H9 (cell line): Measurements from ENCODE around the gene GFPT2. TPM values are rescaled to one million over a fixed set of nuclear protein-coding genes. Genes with fewer than 3 reads are reported as not detected.

Experiments used
- DNase-seq: peaks from one replicate; pipeline ENCODE4 v3.0.0-alpha.2; 2017
- H2AFZ ChIP-seq: one replicate; pipeline ENCODE4 v1.6.1; 2013; ENCODE audit warnings: mild to moderate bottlenecking, low read length, control low read depth, moderate library complexity
- H2AK5ac ChIP-seq: 2 replicates; pipeline ENCODE4 v1.6.1; 2013; ENCODE audit warnings: low read length, control low read depth, mixed read lengths; ENCODE audit not compliant: insufficient read length
- H2BK120ac ChIP-seq: one replicate; pipeline ENCODE4 v1.6.1; 2013; ENCODE audit warnings: low read depth, mild to moderate bottlenecking, low read length, control low read depth, inconsistent platforms; ENCODE audit not compliant: poor library complexity, severe bottlenecking
- H2BK12ac ChIP-seq: 2 replicates; pipeline ENCODE4 v1.6.1; 2013; ENCODE audit warnings: low read length, control low read depth, mixed read lengths, low read depth; ENCODE audit not compliant: insufficient read length
- H2BK15ac ChIP-seq: 2 replicates; pipeline ENCODE4 v1.6.1; 2013; ENCODE audit warnings: low read depth, low read length, control low read depth
- H2BK20ac ChIP-seq: one replicate; pipeline ENCODE4 v1.6.1; 2013; ENCODE audit warnings: low read depth, mild to moderate bottlenecking, low read length, control low read depth, inconsistent platforms; ENCODE audit not compliant: poor library complexity, severe bottlenecking
- H2BK5ac ChIP-seq: 2 replicates; pipeline ENCODE4 v1.6.1; 2013; ENCODE audit warnings: low read length, control low read depth, mixed read lengths; ENCODE audit not compliant: insufficient read length
- H3K14ac ChIP-seq: 2 replicates; pipeline ENCODE4 v1.6.1; 2013; ENCODE audit warnings: low read length, control low read depth; ENCODE audit not compliant: insufficient read depth
- H3K18ac ChIP-seq: 2 replicates; pipeline ENCODE4 v1.6.1; 2013; ENCODE audit warnings: low read depth, mild to moderate bottlenecking, mixed read lengths, low read length, control low read depth; ENCODE audit not compliant: insufficient read length
- H3K23ac ChIP-seq: 2 replicates; pipeline ENCODE4 v1.6.1; 2013; ENCODE audit warnings: low read length, control low read depth, mixed read lengths, low read depth; ENCODE audit not compliant: insufficient read length
- H3K23me2 ChIP-seq: 2 replicates; pipeline ENCODE4 v1.6.1; 2013; ENCODE audit warnings: low read depth, mild to moderate bottlenecking, mixed read lengths, low read length, control low read depth; ENCODE audit not compliant: insufficient read length, poor library complexity, severe bottlenecking
- H3K27ac ChIP-seq: 2 replicates; pipeline ENCODE4 v1.5.1; 2013; ENCODE audit warnings: low read length, control low read depth, mixed read lengths, low read depth; ENCODE audit not compliant: insufficient read length
- H3K27me3 ChIP-seq: 2 replicates; pipeline ENCODE4 v1.6.1; 2013; ENCODE audit warnings: low read length, control low read depth, inconsistent platforms; ENCODE audit not compliant: insufficient read depth
- H3K4ac ChIP-seq: 2 replicates; pipeline ENCODE4 v1.6.1; 2013; ENCODE audit warnings: low read depth, mild to moderate bottlenecking, control low read depth, inconsistent platforms, low read length, moderate library complexity
- H3K4me1 ChIP-seq: 2 replicates; pipeline ENCODE4 v1.6.1; 2013; ENCODE audit warnings: low read length, control low read depth, inconsistent platforms; ENCODE audit not compliant: insufficient read depth
- H3K4me2 ChIP-seq: 2 replicates; pipeline ENCODE4 v1.6.1; 2013; ENCODE audit warnings: low read length, control low read depth, mixed read lengths; ENCODE audit not compliant: insufficient read length, insufficient read depth
- H3K56ac ChIP-seq: 2 replicates; pipeline ENCODE4 v1.6.1; 2013; ENCODE audit warnings: low read depth, mild to moderate bottlenecking, mixed read lengths, low read length, control low read depth; ENCODE audit not compliant: insufficient read length
- H3K79me1 ChIP-seq: 2 replicates; pipeline ENCODE4 v1.6.1; 2013; ENCODE audit warnings: low read depth, mild to moderate bottlenecking, moderate library complexity, low read length, control low read depth, inconsistent platforms; ENCODE audit not compliant: insufficient read depth, poor library complexity, severe bottlenecking
- H3K79me2 ChIP-seq: 2 replicates; pipeline ENCODE4 v1.6.1; 2013; ENCODE audit warnings: low read length, control low read depth, inconsistent platforms; ENCODE audit not compliant: insufficient read depth
- H3K9ac ChIP-seq: 2 replicates; pipeline ENCODE4 v1.6.1; 2013; ENCODE audit warnings: low read length, control low read depth, mixed read lengths; ENCODE audit not compliant: insufficient read length; ENCODE audit errors: extremely low read depth
- H3K9me3 ChIP-seq: one replicate; pipeline ENCODE4 v1.6.1; 2013; ENCODE audit warnings: low read depth, low read length, inconsistent platforms; ENCODE audit not compliant: control insufficient read depth
- H3T11ph ChIP-seq: one replicate; pipeline ENCODE4 v1.6.1; 2013; ENCODE audit warnings: mild to moderate bottlenecking, low read length, control low read depth, inconsistent platforms
- H4K20me1 ChIP-seq: one replicate; pipeline ENCODE4 v1.6.1; 2013; ENCODE audit not compliant: control insufficient read depth, insufficient read length, insufficient read depth
- H4K5ac ChIP-seq: 2 replicates; pipeline ENCODE4 v1.6.1; 2013; ENCODE audit warnings: low read depth, mild to moderate bottlenecking, mixed read lengths, low read length, control low read depth; ENCODE audit not compliant: insufficient read length
- H4K8ac ChIP-seq: replicated peaks from 2 replicates; pipeline ENCODE4 v1.6.1; 2013; ENCODE audit warnings: low read length, control low read depth, mixed read lengths, low read depth; ENCODE audit not compliant: insufficient read length
- H4K91ac ChIP-seq: 2 replicates; pipeline ENCODE4 v1.6.1; 2013; ENCODE audit warnings: low read depth, mild to moderate bottlenecking, moderate library complexity, mixed read lengths, low read length, control low read depth; ENCODE audit not compliant: insufficient read length
- H3K27ac Mint-ChIP-seq, 3 experiments: 2 replicates in 2 of 3; 3 replicates in 1 of 3; pipeline ENCODE4 v1.8.0; 2020 to 2021; ENCODE audit warnings: mixed read lengths in 3 of 3, mild to moderate bottlenecking in 1 of 3, moderate library complexity in 1 of 3
- H3K27me3 Mint-ChIP-seq: 2 replicates; pipeline ENCODE4 v1.8.0; 2021; ENCODE audit warnings: low read depth, mild to moderate bottlenecking, moderate library complexity, mixed read lengths
- H3K36me3 Mint-ChIP-seq, 3 experiments: 2 replicates in 2 of 3; 3 replicates in 1 of 3; pipeline ENCODE4 v1.8.0; 2020 to 2021; ENCODE audit warnings: low read depth in 3 of 3, mixed read lengths in 3 of 3; ENCODE audit not compliant: insufficient read depth in 1 of 3
- H3K4me1 Mint-ChIP-seq, 2 experiments: 2 replicates each; pipeline ENCODE4 v1.8.0; 2020; ENCODE audit warnings: mixed read lengths in 2 of 2
- H3K4me3 Mint-ChIP-seq, 2 experiments: 2 replicates in 1 of 2; 3 replicates in 1 of 2; pipeline ENCODE4 v1.8.0; 2020 to 2021; ENCODE audit warnings: mild to moderate bottlenecking in 2 of 2, mixed read lengths in 2 of 2, moderate library complexity in 1 of 2
- H3K9me3 Mint-ChIP-seq, 2 experiments: 2 replicates in 1 of 2; 3 replicates in 1 of 2; pipeline ENCODE4 v1.8.0; 2020; ENCODE audit warnings: mild to moderate bottlenecking in 2 of 2, mixed read lengths in 2 of 2, moderate library complexity in 1 of 2
- WGBS: extraction: QIAGEN DNeasy Blood & Tissue Kit; methylation state at CpG from one replicate; pipeline ENCODE4 v1.1.7; 2013; ENCODE audit warnings: missing lambda C conversion rate, low lambda C conversion rate, mixed read lengths; ENCODE audit not compliant: insufficient read length; ENCODE audit errors: extremely low coverage; 5-methylcytosine and 5-hydroxymethylcytosine counted together
- total RNA-seq: library from RNA; stranded (reverse); gene quantifications from 2 replicates; pipeline ENCODE4 v1.2.1, GENCODE V29; 2021
- TF ChIP-seq, protein P1 (sequence below): fragments of 200-600 bp; sonication (generic); conservative IDR thresholded peaks from 3 replicates; pipeline ENCODE4 v1.8.0; 2021; ENCODE audit warnings: antibody characterized with exemption, mild to moderate bottlenecking

Gene GFPT2
- total RNA-seq, 1 experiment from 2014 or later: 89.8 TPM

DNA sequence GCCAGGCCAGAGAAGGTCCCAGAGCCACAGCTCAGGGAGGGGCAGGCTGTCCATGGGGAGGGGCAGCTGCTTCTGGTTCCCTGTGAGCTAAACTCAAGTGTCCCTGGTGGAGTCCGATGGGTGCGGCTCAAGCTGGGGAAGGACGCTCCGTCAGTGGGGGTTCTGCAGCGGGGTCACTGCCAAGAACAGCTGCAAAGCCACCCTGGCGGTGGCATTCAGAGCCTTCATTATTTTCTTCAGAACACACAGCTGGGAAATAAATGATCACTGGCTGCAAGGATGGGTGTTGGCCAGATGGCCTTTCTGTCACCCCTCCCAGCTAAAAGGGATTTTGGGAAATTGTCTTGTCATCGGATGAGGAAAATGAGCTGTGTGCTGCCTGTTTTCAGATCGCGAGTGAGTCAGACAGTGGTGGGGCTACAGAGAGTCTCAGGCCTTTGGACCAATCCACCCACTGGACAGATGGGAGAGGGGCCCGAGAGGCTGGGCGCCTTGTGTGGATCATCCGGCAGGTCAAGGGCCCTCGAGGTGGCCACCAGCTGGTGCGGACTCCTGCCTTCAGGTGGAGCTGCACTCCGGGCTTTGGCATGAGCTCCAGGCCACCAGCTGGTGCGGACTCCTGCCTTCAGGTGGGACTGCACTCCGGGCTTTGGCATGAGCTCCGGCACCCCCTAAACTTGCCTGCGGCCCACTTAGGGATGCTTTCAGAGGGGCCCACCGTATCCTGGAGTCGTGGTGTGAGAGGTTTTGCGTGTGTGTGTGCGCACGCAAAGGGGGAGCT is 17.9 kb upstream of the GFPT2 start:
- H3K14ac ChIP-seq: no peak overlapping the region
- no peaks in the 10 kb centered on the region for H3K4me1 ChIP-seq
- no peak overlapping the region for H3T11ph ChIP-seq
- no peak overlapping the region for H3K4me2 ChIP-seq
- H3K9ac ChIP-seq: no peak overlapping the region
- no peak overlapping the region for H3K18ac ChIP-seq
- H3K27me3 Mint-ChIP-seq: no peaks in the 10 kb centered on the region
- H3K9me3 ChIP-seq: no peaks in the 10 kb centered on the region
- peak; percentile 56 for DNase-seq
- H3K36me3 Mint-ChIP-seq: no peaks in the 10 kb centered on the region
- no peak overlapping the region for H2BK5ac ChIP-seq
- WGBS: no CpG with 5 or more reads among the region's 24 CpGs
- no peak overlapping the region for H4K91ac ChIP-seq
- H3K4me3 Mint-ChIP-seq: no peak overlapping the region
- no peaks in the 10 kb centered on the region for H3K79me2 ChIP-seq
- H3K23me2 ChIP-seq: no peaks in the 10 kb centered on the region
- H3K56ac ChIP-seq: no peak overlapping the region
- TF ChIP-seq, protein P1, sequence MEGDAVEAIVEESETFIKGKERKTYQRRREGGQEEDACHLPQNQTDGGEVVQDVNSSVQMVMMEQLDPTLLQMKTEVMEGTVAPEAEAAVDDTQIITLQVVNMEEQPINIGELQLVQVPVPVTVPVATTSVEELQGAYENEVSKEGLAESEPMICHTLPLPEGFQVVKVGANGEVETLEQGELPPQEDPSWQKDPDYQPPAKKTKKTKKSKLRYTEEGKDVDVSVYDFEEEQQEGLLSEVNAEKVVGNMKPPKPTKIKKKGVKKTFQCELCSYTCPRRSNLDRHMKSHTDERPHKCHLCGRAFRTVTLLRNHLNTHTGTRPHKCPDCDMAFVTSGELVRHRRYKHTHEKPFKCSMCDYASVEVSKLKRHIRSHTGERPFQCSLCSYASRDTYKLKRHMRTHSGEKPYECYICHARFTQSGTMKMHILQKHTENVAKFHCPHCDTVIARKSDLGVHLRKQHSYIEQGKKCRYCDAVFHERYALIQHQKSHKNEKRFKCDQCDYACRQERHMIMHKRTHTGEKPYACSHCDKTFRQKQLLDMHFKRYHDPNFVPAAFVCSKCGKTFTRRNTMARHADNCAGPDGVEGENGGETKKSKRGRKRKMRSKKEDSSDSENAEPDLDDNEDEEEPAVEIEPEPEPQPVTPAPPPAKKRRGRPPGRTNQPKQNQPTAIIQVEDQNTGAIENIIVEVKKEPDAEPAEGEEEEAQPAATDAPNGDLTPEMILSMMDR: no peak
- H2BK15ac ChIP-seq: no peak overlapping the region
- H3K23ac ChIP-seq: no peak overlapping the region
- H2AK5ac ChIP-seq: no peak overlapping the region
- no peak overlapping the region for H2BK12ac ChIP-seq
- H3K27ac Mint-ChIP-seq: no peak overlapping the region
- H3K27me3 ChIP-seq: no peaks in the 10 kb centered on the region
- H4K20me1 ChIP-seq: no peaks in the 10 kb centered on the region
- no peak overlapping the region for H2BK120ac ChIP-seq
- no peaks in the 10 kb centered on the region for H3K79me1 ChIP-seq
- no peak overlapping the region for H3K4ac ChIP-seq
- no peak overlapping the region for H4K5ac ChIP-seq
- no peak overlapping the region for H3K27ac ChIP-seq
- no peak overlapping the region for H2AFZ ChIP-seq
- no peak overlapping the region for H4K8ac ChIP-seq
- H3K9me3 Mint-ChIP-seq: no peaks in the 10 kb centered on the region
- 0 out of 4 replicates have a peak, but pooled peaks cover 3 to 5% of the 10 kb centered on the region in 2 experiments for H3K4me1 Mint-ChIP-seq
- H2BK20ac ChIP-seq: no peak overlapping the region
